OCI-LY1 (cell line): Measurements from ENCODE around the gene GRIA1.

Experiments
- CTCF ChIP-seq: fragments of 200-600 bp; sonication (generic), shearing (Covaris generic); IDR thresholded peaks from 2 replicates; pipeline ENCODE4 v1.5.1; 2017; ENCODE audit warnings: mild to moderate bottlenecking, antibody characterized with exemption, low read length, moderate library complexity, mixed read lengths
- EZH2 ChIP-seq: fragments of 200-600 bp; sonication (generic), shearing (Covaris generic); IDR thresholded peaks from 2 replicates; pipeline ENCODE4 v1.8.0; 2017; ENCODE audit warnings: borderline replicate concordance, mixed run types, mild to moderate bottlenecking, antibody characterized with exemption, low read length, moderate library complexity, mixed read lengths

GRCh38 chr5:153523211-153523610 lies 32.7 kb downstream of the GRIA1 start:
- TF ChIP-seq CTCF (no peak), EZH2 (no peak)
